HG03025 (cell line): ENCODE measurements around the gene NTN1.

Source experiments
- ATAC-seq: cut with Tn5 transposase; IDR thresholded peaks from one replicate; pipeline ENCODE4 v1.9.1; 2021; ENCODE audit warnings: mild to moderate bottlenecking, moderate library complexity; ENCODE audit not compliant: unreplicated experiment, low FRiP score

The NTN1 gene

DNA sequence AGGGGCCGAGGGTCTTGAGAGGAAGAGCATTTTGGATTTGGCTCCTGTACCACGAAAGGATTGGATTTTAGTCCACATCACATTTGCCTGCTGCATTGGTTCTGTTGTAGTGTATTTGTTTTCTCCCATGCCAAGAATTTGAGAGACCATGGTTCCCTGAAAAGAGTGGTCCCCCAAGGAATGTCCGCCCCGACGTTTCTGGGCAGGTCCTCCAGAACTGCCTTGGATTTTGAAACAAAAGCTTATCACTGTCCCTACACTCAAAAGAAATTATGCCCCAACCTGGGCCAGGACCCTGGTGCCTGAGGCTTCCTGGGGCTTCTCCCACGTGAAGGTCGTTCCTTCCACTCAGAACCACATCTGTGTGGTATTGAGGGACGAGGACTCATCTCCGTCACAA, 10.8 kb downstream of the NTN1 start:
- no peak for ATAC-seq

DNA sequence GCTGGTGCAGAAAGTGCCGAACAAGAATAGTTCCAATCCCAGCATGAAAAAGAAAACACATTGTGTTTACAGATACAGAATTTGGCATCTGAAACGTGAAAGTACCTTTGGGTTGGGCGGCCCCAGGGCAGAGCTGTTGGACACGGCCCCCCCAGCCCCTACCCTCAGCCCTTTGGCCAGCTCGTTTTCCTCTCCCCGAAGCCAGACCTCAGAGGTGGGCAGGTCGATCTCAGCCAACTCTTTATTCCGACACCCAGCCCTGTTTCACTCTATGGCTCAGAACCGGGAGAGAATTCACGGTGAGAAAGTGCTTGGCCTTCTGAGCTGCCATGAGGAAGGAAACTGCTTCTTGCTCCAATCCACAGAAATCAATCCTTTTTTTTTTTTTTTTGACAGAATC, 11.3 kb downstream of the NTN1 start:
- ATAC-seq: no peak

DNA sequence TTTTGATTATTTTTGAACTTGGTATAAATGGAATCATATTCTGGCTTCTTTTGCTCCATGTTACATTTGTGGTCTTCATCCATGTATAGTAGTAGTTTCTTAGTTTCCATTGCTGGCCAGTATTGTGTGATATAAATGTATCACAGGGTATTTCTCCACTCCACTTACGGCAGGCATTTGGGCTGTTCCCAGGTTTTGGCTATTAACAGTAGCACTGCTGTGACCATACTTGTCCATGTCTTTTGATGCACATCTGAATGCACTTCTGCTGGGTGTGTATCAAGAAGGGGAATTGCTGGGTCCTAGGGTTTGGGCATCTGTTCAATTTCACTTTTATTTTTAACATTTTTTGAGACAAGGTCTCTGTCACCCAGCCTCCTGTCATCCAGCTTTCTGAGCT, 13.9 kb downstream of the NTN1 start:
- no peak for ATAC-seq

DNA sequence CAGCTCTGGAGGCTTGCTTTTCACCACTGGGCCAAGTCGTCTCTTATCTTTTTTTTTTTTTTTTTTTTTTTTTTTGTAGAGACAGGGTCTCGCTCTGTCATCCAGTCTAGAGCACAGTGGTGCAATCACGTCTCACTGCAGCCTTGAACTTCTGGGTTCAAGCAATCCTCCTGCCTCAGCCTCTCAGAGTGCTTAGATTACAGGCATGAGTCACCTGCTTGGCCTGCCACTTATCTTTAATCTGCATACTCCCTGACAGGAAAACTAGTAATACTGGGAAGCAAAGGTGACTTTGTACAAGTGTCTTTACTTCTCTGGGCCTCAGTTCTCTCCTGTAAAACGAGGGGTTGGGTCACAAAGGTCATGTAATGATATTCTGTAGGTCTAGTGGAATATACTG, 15.0 kb downstream of the NTN1 start:
- ATAC-seq: no peak

DNA sequence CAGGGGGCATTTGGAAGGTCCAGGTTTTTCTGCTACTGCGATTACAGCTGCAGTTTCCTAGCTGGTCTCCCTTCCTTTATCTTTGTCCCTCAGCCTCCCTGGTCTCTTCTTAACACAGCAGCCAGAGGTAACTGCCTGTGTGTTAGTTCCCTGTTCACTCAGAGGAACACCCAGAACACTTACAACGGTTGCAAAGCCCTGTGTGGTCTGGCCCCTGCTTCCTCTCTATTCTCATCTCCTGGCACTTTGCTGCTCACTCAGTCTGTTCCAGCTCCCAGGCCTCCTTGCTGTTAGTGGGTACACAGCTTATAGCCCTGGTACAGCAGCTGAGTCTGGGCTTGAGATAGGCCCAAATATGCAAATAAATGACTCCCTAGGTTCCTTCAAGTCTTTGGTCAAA, 16.4 kb downstream of the NTN1 start:
- no peak for ATAC-seq

DNA sequence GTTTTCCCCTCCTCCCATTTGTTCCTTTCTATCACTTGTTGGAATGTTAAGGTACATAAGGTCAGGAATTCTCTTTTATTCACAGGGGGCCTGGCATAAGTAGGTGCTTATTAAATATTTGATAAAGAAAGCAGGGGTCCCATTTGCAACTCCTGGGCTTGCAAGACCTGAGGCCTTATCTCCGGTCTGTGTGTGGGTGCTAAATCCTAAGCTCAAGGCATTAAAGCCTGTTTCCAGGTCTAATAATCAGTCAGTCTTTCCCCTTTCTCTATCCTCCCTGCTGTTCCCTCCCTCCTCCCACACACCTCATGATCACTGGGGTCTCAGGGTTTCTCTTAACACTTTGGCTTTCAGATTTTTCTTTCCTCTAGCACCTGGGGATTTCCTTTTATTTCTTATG, 17.1 kb downstream of the NTN1 start:
- no peak for ATAC-seq

DNA sequence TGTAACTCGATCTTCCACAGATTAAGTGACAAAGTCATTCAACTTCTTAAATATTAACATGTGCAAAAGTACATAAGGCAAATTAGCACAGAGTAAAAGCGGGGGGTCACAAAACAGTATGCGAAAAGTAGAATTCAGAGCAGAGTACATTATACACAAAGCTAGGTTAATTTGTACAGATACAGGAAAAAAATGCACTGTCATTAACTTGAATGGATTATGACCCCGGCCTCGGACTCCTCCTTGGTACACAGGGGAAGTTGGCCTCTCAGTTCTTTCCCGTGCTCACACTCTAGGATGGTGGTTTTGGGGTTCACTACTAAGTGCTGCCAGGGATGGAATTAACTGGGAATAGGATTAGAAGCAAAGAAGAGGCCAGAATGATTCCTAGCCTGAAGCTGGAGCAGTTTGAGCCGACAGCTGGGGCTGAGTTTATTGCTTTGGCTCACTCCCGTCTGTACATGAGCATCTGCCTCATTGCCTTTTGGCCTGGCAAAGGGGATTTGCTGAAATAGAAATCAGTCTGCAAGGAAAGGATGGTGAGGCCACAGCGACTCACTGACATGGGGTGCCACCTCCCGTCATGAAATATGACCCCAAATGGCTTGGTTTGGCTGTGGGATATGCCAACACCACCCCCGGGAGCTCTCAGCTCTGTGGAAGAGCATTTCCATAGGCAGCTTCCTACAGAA, 23.6 kb downstream of the NTN1 start:
- ATAC-seq: no peak

DNA sequence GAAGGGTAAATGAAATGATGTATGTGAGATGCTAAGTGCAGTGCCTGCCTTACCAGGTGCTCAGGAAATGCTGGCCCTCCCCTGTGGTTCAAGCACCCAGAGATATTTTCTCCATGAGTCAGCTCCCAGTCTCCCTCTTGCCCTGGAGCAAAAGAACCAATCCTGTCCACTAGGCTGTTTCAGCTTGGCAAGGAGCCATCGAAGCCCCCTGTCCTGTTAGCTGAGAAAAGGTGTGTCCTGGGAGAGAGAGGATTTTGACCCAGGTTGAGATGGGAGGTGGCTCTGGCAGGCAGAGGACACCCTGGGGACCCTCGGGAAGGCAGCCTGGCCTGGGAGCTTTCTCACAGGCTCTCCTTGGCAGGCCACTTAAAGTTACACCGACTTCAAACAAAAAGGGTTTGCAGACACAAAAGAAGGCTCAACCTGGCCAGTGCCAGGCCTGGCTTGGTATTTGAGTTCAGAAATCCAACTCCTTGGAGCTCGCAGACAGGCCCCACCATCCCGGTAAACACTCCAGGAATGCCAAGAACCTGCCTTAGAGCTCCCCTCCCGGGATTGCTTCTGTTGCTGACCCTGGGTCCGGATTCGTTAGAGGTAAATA, 29.6 kb downstream of the NTN1 start:
- ATAC-seq: no peak

DNA sequence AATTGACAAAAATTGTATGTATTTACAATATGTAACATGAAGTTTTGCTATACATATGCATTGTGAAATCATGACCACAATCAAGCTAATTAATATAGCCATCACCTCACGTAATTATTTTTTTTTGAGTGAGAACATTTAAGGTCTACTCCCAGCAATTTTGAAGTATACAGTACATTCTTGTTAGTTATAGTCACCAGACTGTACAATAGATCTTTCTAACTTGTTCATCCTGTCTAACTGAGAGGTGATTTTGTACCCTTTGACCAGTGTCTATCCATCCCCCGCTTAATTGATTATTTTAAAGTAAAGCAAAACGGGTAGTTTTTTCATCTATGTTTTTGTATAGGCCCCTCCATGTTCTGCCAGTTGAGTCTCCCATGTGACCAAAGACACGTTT, 30.3 kb downstream of the NTN1 start:
- no peak for ATAC-seq

DNA sequence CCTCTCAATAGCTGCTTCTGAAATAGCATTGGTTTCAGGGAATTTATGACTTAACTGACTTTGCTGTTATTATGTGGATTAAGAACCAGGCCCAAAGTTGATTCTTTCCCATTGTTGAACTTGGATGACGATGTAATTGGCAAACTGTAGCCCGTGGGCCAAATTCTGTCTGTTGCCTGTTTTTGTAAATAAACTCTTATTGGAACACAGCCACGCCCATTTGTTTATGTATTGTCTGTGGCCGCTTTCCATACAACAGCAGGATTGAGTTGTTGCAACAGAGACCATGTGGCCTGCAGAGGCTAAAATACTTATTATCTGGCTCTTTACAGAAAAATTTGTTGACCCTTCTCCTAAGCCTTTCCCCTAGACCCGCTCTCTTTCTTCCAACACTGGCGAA, 31.6 kb downstream of the NTN1 start:
- ATAC-seq: no peak

DNA sequence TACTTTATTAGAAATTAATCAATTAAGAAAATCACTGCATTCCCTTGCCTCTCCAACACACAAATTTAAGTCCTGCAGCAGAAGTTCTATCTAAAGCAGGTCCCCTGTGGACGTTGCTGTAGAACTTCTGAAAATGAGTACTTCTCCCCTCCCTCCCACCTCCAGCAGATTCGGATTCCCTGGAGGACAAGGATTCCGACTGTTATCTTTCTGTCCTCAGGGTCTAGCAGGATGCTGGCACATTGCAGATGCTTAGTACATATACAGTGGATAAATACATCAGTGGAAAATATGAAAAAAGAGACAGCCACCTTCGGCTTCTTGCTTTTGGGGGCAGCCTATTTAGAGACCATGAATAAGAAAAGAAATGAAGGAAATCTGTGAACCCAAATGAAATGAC, 32.1 kb downstream of the NTN1 start:
- no peak for ATAC-seq

DNA sequence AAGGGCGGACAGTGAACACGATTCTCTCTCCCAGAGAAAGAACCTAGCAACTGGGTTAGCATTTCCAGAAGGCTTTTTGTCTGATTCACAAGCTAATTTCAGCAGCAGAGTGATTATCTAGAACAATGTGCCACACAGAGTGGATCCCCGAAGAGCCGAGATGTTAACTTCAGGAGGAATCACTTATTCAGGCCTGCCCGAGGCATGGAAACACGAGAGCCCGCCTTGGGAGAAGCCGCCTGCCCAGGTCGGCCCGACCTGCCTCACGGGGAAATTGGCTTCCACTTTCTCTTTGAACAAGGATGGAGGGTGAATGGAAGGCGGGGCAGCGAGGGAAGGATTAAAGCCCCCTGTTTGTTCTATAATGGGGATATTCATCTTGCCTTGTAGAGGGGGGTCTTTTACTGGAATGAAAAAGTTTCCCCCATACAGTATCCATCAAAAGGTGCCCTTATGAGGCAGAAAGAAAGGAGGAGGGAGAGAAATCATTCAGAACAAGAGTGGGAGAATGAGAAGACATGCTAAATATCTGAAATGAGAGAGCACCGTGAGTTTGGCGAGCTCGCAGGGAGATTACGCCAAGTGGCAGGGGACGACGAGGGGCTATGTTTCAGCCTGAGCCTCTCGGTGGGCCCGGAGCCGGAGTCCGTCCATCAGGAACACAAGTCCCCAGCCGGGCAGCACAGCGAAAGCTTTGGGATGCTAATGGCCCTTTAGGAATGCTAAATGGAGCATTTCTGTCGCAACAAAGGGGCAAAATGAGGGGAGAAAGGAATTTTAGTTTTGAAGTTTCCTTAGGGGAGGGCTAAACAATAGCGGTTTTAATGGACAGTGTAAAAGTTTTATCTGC, 33.0 kb downstream of the NTN1 start:
- ATAC-seq: no peak

DNA sequence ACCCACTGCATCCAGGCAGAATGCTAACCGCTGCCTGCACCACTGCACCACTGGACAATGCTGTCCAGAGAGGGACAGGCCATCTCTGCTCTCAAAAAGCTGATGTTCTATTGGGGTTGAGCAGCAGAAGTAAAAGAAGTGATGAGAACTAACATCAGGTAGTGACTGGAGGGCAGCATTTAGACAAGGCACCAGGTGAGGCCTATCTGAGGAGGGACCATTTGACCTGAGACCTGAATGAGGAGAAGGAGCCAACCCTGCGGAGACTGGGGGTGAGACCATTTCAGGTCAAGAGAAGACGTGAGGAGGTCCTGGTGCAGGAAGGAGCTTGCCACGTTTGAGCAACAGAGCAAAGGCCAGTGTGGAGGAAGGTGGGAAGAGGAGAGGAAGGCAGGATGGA, 34.0 kb downstream of the NTN1 start:
- no peak for ATAC-seq

DNA sequence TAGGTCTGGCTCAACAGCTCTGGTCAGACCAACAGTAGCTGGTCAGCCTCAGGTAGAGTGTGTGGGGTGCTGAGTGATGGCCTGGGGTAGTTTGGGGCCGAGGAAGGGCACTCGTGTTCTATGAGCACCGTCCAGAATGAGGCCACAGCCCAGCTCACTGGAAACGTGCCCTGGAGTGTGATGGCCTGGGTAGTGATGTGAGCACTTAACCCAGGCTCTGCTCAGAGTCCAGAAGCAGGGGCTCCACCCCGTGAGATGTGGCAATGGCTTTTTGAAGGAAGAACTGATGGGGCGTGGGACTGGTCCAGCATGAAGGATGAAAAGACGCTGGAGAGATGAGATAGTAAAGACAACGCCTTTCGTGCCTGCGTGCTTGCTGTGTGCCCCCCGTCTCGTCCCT, 35.3 kb downstream of the NTN1 start:
- no peak for ATAC-seq

DNA sequence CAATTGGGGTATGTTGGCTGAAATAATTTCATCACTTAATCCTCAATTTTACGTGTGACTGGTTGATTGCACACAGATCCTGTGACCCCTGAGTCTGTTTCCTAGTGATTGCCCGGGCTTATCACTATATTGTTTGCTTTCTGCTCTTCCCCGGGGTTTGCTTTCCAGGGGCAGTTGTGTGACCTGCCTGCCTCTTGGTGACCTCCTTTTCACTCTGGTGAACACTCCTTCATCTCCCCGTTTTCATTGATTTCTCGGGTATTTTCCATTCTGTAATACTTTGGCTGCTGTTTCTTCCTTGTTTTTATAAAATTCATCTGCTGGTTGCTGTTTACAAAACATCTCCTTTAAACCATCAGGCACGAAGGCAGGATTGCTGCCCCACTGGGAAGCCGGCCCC, 36.0 kb downstream of the NTN1 start:
- no peak for ATAC-seq

DNA sequence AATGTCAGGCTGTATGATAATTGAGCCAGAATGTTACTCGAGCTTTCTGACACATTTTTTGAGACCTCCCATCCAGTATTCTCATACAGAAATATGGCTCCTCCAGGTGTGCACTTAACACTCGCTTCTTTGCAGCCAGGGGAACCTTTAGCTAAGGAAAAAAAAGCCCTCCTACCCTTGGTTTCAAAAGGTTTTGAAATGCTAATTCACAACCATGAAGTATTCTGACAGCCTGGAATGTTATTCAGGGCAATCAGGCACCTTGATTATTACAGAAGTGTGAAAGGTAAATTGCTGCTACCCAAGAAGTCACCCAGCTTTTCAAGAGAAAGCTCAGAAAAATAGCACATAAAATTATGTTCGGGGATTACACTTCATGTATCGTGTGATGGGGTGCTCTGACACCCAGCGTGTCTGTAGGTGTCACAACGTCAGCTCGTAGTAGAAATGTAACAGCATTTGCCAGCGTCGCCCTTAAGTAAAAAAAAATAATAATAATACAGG, 41.1 kb downstream of the NTN1 start:
- no peak for ATAC-seq

DNA sequence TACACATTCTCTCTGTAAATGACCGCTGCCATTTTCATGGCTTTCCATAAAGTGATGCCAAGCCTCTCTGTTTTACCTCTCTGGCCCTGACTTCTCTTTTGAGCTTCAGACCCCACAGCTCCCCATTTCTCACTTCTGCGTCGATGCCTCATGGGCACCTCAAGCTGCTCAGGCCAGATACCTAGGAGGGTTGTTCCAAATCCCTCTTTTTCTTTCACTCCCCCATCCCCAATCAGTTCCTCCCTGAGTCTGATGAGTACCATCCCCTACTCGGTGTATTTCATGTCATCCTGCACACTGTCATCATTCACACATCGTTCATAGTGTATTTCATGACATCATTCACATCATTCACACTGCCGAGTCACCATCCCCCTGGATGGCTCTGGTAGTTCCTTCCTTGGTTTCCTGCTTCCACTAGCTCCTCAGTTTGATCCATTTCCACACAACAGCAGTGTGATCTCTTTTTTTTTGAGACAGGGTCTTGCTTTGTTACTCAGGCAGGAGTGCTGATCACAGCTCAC, 43.1 kb downstream of the NTN1 start:
- no peak for ATAC-seq

DNA sequence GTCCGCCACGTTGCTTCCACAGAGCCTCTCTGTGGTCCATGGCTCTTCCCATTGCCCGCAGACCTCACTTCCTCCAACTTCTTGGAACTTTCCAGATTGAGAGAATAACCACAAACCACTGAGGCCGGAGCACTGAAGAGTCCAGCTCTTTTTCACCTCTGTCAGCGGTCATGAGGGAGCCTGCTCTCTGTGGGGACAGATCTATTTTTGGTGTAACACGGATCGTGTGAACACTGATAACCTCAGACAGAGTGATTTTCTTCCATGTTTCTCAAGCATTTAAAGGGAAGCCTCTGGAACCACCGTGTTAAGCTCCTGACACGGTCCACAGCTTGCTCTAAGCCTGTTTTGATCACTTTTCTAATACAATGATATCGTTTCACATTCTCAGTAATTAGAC, 49.7 kb downstream of the NTN1 start:
- no peak for ATAC-seq

DNA sequence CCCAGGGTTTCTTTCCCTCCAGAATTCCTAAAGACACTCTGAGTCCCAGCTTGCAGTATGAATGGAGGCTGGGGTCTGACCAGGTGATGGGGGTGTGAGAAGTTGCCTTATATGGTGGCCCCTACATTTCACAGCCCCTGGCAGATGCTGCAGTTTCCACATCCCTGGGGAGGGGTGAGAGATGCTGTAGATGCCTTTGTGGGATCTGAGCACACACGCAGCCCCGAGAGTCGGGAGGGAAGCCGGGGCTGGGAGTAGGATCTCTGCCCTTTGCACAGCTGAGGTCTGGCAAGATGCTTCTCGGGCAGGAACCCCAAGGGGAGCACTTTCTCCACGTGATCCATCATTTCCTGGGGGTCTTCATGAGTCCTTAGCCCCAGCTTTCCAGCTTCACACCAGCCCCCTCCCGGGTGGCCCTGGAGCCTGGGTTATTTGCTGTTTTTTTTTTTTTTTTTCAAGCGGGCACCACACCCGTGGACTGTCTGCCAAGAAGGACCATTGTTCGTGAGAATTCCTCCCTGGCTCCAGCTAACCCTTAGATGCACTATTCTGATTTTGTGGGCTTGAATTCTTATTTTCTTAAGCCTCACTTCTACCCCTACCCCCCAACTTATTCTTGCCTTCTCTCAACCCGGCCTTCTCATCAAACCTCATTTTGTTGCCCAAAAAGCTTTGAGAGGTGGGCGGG, 50.6 kb downstream of the NTN1 start:
- ATAC-seq: no peak

DNA sequence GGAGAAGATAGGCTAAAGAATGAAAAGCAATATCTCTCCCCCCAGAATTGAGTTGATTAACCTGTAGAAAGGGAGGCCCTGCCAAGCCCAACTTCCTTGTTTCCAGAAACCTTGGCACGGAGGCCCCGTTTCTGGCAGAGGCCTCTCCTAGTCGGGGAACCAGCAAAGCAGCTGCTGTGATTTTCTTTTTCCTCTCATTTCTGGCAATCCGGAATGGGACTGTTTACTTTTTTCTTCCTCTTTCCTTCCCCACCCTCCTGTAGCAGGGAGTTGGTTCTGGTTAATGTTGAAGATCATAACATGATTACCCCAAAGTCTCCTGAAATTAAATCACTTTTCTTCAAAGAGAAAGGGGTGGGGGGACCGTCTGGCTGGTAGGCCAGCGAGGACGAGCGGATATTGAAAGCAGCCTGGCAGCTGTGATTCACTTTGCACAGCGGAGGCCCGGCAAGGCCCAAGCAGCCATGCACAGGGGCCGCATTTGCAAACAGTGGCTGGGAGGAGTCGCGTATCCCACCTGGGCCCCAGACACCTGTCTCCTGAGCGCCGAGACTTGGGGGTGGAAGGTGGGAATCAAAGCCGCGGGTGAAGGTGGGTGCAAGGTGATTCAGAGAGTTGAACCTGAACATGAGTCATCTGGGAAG, 51.5 kb downstream of the NTN1 start:
- no peak for ATAC-seq
